GM21515 (cell line): Measurements from ENCODE around the gene PNPO.

Source experiments
- ATAC-seq: cut with Tn5 transposase; IDR thresholded peaks from one replicate; pipeline ENCODE4 v1.9.1; 2021; ENCODE audit not compliant: unreplicated experiment

PNPO gene

DNA sequence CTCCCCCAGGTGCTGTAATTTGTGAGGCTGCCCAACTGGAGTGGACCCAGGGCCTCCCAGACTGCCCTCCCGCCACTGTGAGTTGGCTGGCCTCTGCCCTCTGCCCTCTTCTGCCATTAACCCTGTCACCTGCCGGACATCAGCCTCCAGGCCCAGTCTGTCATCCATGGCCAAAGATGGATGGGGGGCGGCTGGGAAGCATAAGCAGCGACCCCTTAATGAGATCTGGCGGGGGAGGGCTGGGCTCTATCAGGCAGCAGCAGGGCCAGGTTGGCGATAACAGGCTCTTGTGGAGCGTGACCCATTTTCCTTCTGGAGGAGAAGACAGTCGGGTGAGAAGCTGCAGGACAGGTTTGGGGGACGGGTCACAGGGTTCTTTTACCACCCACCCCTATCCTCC lies 54.8 kb downstream of the PNPO start:
- no peak for ATAC-seq

- ATAC-seq: no peak
These were observed 56.2 kb downstream of the PNPO start for GRCh38 chr17:47997586-47997985.

GRCh38 chr17:47998044-47998443 lies 56.7 kb downstream of the PNPO start:
- ATAC-seq: no peak
